RWPE1 (cell line): ENCODE measurements around the gene PADI3.

ENCODE experiments used
- CTCF ChIA-PET: fragments of 350-600 bp; sonication (Branson Sonifier 250); formaldehyde crosslinking; extraction: SDS; loops from one replicate; lab custom pipeline; 2021; lab: Yijun Ruan, JAX
- POLR2A ChIA-PET: fragments of 400-600 bp; formaldehyde crosslinking; extraction: SDS; loops from one replicate; lab custom pipeline; 2020; ENCODE audit warnings: antibody characterized with exemption; ENCODE audit not compliant: low non-redundant PET; lab: Yijun Ruan, JAX
- DNase-seq: peaks from one replicate; pipeline ENCODE4 v3.0.0; 2012; ENCODE audit warnings: low spot score
- H3K27ac ChIP-seq: fragments of 450-650 bp; 2 replicates; pipeline ENCODE4 v1.5.1; 2017
- CTCF ChIP-seq: fragments of 450-650 bp; conservative IDR thresholded peaks from 2 replicates; pipeline ENCODE4 v1.5.1; 2017; ENCODE audit warnings: low read depth, mild to moderate bottlenecking

Gene PADI3

DNA sequence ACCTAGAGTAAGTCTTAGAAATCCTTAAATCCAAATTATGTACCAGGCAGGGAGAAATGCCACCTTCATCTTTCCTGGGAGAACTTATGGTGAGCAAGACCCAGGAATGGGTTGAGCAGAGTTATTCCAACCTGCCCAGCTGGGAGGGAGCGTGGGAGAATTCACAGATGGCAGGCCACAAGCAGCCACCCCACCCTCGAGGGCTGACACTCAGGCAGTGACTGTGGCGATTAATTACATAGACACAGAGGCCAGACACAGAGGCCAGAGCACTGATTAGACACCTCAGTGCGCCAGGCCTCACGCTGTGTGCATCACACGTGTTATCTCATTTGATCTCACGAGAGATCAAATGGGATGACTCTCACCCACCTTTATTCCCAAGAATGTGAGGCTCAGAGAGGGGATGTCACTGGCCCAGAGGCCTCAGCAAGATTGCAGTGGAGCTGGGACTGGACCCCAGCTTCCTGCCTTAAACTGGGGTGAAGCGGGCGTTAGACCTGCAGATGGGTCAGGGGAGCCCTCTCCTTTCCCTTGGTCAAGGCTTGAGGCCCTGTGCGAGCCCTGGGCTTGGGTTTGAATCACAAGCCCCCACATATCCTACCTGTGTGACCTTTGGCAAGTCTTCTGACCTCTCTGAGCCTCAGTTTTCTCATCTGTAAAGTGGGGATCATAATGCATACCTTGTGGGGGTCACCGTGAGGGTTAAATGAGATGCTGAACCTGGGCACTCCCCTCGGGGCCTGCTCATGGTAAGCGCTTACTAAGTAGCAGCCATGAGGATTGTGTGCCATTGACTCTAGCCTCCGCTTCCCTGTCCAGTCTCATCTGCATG lies 30.3 kb downstream of the PADI3 start:
- ChIA-PET CTCF (interaction anchor here (1.0 kb wide), 1 partner anchor 10 kb away, joined by 3 read pairs; no protein-coding TSS in a partner anchor), POLR2A (no interaction called here)
- peak overlapping the region; percentile 87 for H3K27ac ChIP-seq
- no peak for DNase-seq
- TF ChIP-seq CTCF, result no peak

DNA sequence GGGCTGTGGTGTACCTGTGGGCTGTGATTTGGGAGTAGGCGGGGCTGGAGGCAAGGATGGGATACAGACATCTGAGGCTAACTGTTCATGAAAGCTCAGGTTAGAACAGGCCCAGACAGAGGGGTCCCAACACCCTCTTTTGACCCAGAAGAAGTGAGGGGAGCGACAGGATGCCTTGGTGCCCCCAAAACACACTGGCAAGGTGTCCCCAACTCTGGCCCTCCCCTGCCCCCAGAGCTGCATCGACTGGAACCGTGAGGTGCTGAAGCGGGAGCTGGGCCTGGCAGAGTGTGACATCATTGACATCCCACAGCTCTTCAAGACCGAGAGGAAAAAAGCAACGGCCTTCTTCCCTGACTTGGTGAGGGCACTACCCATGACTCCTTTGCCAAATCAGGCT lies 31.5 kb downstream of the PADI3 start:
- CTCF ChIA-PET, result interaction anchor here (0.6 to 0.9 kb wide), 2 partner anchors 154 to 160 kb away, joined by 3 to 4 read pairs; no protein-coding TSS in a partner anchor

DNA sequence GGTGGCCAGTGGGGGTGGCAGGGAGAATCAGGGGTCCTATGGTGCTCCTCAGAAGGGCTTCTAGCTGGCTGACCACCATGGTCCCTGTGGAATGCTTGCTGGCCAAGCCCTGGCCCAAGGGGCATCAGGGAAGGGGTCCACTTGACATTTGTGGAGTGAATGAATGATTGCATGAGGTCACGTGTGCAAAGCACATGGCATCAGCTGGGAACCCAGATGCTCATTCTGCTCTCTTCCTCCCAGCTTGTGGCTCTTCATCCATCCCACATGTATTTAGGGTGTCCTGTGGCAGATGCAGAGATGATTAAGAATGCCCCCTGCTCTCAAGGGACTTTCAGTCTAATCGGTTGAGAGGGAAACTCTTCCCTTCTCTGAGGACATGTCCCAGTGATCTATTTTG lies 32.0 kb downstream of the PADI3 start:
- no peak for TF ChIP-seq CTCF
- CTCF ChIA-PET, result interaction anchor here (0.6 to 0.8 kb wide), 2 partner anchors 124 to 161 kb away, joined by 3 to 4 read pairs; no protein-coding TSS in a partner anchor
- POLR2A ChIA-PET, result no interaction called here
- DNase-seq, result no peak
- peak overlapping the region; percentile 87; the same call in 1 of the 2 replicates for H3K27ac ChIP-seq

More for the DNA sequence above, 31.5 kb downstream of the PADI3 start:
- no peak for DNase-seq
- POLR2A ChIA-PET, result interaction anchor here (0.6 kb wide), 1 partner anchor 9 kb away, joined by 5 read pairs; no protein-coding TSS in a partner anchor
- H3K27ac ChIP-seq, result peak overlapping the region; percentile 87; the same call in 1 of the 2 replicates
- TF ChIP-seq CTCF, result no peak

GRCh38 chr1:17281775-17282181 lies 32.9 kb downstream of the PADI3 start:
- POLR2A ChIA-PET, result no interaction called here
- CTCF ChIA-PET, result interaction anchor here (0.6 to 0.8 kb wide), 3 partner anchors 26 to 124 kb away, joined by 3 to 4 read pairs (median 4); partner anchors contain the start of gene PADI4
- no peak for TF ChIP-seq CTCF
- peak overlapping the region; percentile 6; the same call in 1 of the 2 replicates for H3K27ac ChIP-seq
- no peak for DNase-seq

- ChIA-PET POLR2A (no interaction called here), CTCF (interaction anchor here (0.6 kb wide), 1 partner anchor 56 kb away, joined by 3 read pairs; no protein-coding TSS in a partner anchor)
- DNase-seq, result no peak
- H3K27ac ChIP-seq, result no peak overlapping the region
- no peak for TF ChIP-seq CTCF
Measured at GRCh38 chr1:17282836-17283235, 33.9 kb downstream of the PADI3 start.

DNA sequence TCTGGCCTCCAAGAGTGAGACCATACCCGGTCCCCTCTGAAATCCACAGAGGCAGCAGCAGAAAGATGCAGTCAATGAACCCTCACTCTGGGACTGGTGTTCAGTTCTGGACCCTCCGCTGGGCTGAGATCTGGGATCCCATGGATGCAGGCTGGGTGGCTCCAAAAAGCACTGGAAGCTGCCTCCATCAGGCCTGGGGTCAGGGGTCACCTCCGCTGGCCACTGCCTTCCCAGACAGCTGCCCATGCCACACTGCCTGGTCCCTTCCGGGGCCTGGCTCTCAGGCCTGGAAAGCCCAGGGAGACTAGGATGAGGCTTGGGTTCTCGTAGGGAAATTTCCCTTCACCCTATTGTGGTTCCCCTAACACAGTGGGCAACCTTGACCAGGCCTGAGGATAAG lies 37.7 kb downstream of the PADI3 start:
- H3K27ac ChIP-seq, result peak overlapping the region; percentile 100

More for the DNA sequence above, 37.7 kb downstream of the PADI3 start:
- TF ChIP-seq CTCF, result no peak
- no peak for DNase-seq
- ChIA-PET CTCF (interaction anchor here (2.3 kb wide), 1 partner anchor 50 kb away, joined by 9 read pairs; no protein-coding TSS in a partner anchor), POLR2A (no interaction called here)
